K562 (cell line): ENCODE data around the gene TPK1. TPM values are rescaled to one million over a fixed set of nuclear protein-coding genes. Genes with fewer than 3 reads are reported as not detected.

Experiments used
- ATAC-seq: fragments of 200-7000 bp; cut with Tn5 transposase; 3 replicates; pipeline ENCODE4 v1.9.1; 2020; ENCODE audit warnings: moderate library complexity
- BruUV-seq: library from RNA; stranded (reverse); fragments of 400-500 nt; replicated peaks from 2 replicates; lab custom pipeline; 2021; lab: Mats Ljungman, UMichigan
- CTCF ChIA-PET: fragments of 300-600 bp; formaldehyde crosslinking; extraction: SDS; loops from one replicate; lab custom pipeline; 2021; ENCODE audit warnings: low intra/inter-chr PET ratio; lab: Yijun Ruan, JAX
- POLR2A ChIA-PET: fragments of 300-600, 350-650 bp; sonication (Branson Sonifier 250); formaldehyde crosslinking; extraction: SDS; loops from one replicate; lab custom pipeline; 2021; ENCODE audit warnings: antibody characterized with exemption, inconsistent platforms; lab: Yijun Ruan, JAX
- DNase-seq, 4 experiments: peaks; one replicate each; pipeline versions ENCODE4 v3.0.0 to v3.0.0-alpha.2; 2011 to 2018; ENCODE audit warnings: low spot score in 3 of 4, mixed read lengths in 3 of 4; ENCODE audit errors: extremely low read depth in 1 of 4
- FAIRE-seq: peaks from 2 replicates; lab custom pipeline; 2011; peaks lifted over from hg19 to GRCh38; lab: Jason Lieb, UNC
- H2AFZ ChIP-seq: 2 replicates; pipeline ENCODE4 v1.6.0; 2011; ENCODE audit warnings: low read depth, low read length, control low read depth, inconsistent platforms
- H3K27ac ChIP-seq: fragments of 200-600 bp; 3 replicates; pipeline ENCODE4 v1.8.0; 2011; ENCODE audit warnings: low read depth, mild to moderate bottlenecking, control low read depth, inconsistent platforms, low read length, moderate library complexity, mixed read lengths; ENCODE audit errors: extremely low read depth
- H3K27me3 ChIP-seq, 2 experiments: fragments of 300-600 bp in 1 of 2; 2 replicates in 1 of 2; 3 replicates in 1 of 2; pipeline versions ENCODE4 v1.6.0 to v1.8.0; 2011; ENCODE audit warnings: inconsistent platforms in 2 of 2, low read length in 2 of 2, mild to moderate bottlenecking in 1 of 2, mixed read lengths in 1 of 2, moderate library complexity in 1 of 2; ENCODE audit not compliant: control insufficient read depth in 2 of 2, insufficient read depth in 2 of 2
- H3K36me3 ChIP-seq: fragments of 300-600 bp; 3 replicates; pipeline ENCODE4 v1.8.0; 2011; ENCODE audit warnings: mild to moderate bottlenecking, low read length, inconsistent platforms; ENCODE audit not compliant: control insufficient read depth, insufficient read depth
- H3K4me1 ChIP-seq, 2 experiments: fragments of 200-600 bp in 1 of 2; replicated peaks in 1 of 2; 2 replicates in 1 of 2; 3 replicates in 1 of 2; pipeline versions ENCODE4 v1.5.1 to v1.8.0; 2011; ENCODE audit warnings: inconsistent platforms in 2 of 2, low read length in 2 of 2, mild to moderate bottlenecking in 1 of 2, mixed read lengths in 1 of 2, moderate library complexity in 1 of 2; ENCODE audit not compliant: control insufficient read depth in 2 of 2, insufficient read depth in 2 of 2
- H3K4me2 ChIP-seq: 2 replicates; pipeline ENCODE4 v1.6.1; 2011; ENCODE audit warnings: low read length, control low read depth, inconsistent platforms, mixed read lengths; ENCODE audit not compliant: insufficient read depth
- H3K4me3 ChIP-seq: fragments of 200-600 bp; sonication (generic), shearing (Covaris generic); 2 replicates; pipeline ENCODE4 v1.5.1; 2016; ENCODE audit warnings: control low read depth, inconsistent platforms
- H3K79me2 ChIP-seq: fragments of 200-600 bp; 3 replicates; pipeline ENCODE4 v1.8.0; 2011; ENCODE audit warnings: low read length, inconsistent platforms; ENCODE audit not compliant: control insufficient read depth, insufficient read depth
- H3K9ac ChIP-seq, 2 experiments: 2 replicates each; pipeline versions ENCODE4 v1.6.0 to v1.6.1; 2011; ENCODE audit warnings: low read depth in 2 of 2, low read length in 2 of 2, control low read depth in 1 of 2, inconsistent platforms in 1 of 2, mild to moderate bottlenecking in 1 of 2, mixed read lengths in 1 of 2; ENCODE audit not compliant: insufficient read depth in 1 of 2
- H3K9me1 ChIP-seq: one replicate; pipeline ENCODE4 v1.6.0; 2011; ENCODE audit warnings: inconsistent platforms, mild to moderate bottlenecking, low read length, moderate library complexity; ENCODE audit not compliant: control insufficient read depth, insufficient read depth
- H3K9me3 ChIP-seq: replicated peaks from 2 replicates; pipeline ENCODE4 v1.5.1; 2011; ENCODE audit warnings: low read depth, low read length, inconsistent platforms; ENCODE audit not compliant: control insufficient read depth, insufficient read depth
- H4K20me1 ChIP-seq: replicated peaks from 2 replicates; pipeline ENCODE4 v1.6.1; 2011; ENCODE audit warnings: low read length, inconsistent platforms, mixed read lengths; ENCODE audit not compliant: control insufficient read depth, insufficient read depth
- BHLHE40 ChIP-seq: IDR thresholded peaks from 2 replicates; pipeline ENCODE4 v1.6.1; 2011; ENCODE audit warnings: low read length, improper control_type of control experiment
- FOXK2 ChIP-seq, 2 experiments: fragments of 450-650 bp; IDR thresholded peaks in 1 of 2; conservative IDR thresholded peaks in 1 of 2; 2 replicates each; pipeline ENCODE4 v1.6.1; 2016; ENCODE audit warnings: low read depth in 2 of 2, mild to moderate bottlenecking in 1 of 2
- ILK ChIP-seq: fragments of 450-650 bp; IDR thresholded peaks from 2 replicates; pipeline ENCODE4 v1.6.1; 2016; ENCODE audit warnings: missing genetic modification characterization, low read depth, mild to moderate bottlenecking, missing compliant biosample characterization, moderate library complexity, borderline replicate concordance
- MYBL2 ChIP-seq, 2 experiments: fragments of 450-650 bp in 1 of 2; sonication (generic) in 1 of 2; formaldehyde crosslinking in 1 of 2; IDR thresholded peaks; 2 replicates each; pipeline versions ENCODE4 v1.6.1 to v1.8.1; 2017 to 2022; ENCODE audit warnings: borderline replicate concordance in 1 of 2, inconsistent platforms in 1 of 2, low read depth in 1 of 2, mild to moderate bottlenecking in 1 of 2, missing genetic modification reagents in 1 of 2, moderate library complexity in 1 of 2
- POLR2A ChIP-seq: fragments of 450-650 bp; conservative IDR thresholded peaks from 2 replicates; pipeline ENCODE4 v1.6.1; 2016
- POLR3A ChIP-seq: IDR thresholded peaks from 2 replicates; pipeline ENCODE4 v1.6.1; 2011; ENCODE audit warnings: borderline replicate concordance, mild to moderate bottlenecking, moderate library complexity; ENCODE audit not compliant: insufficient read length, insufficient read depth; ENCODE audit errors: extremely low read depth
- RBM15 ChIP-seq: fragments of 200-400 bp; formaldehyde crosslinking; IDR thresholded peaks from 2 replicates; pipeline ENCODE4 v1.6.1; 2018; ENCODE audit warnings: mild to moderate bottlenecking, low read length, moderate library complexity; ENCODE audit not compliant: insufficient read depth
- RFX7 ChIP-seq: fragments of 250-450 bp; sonication (Bioruptor Pico); IDR thresholded peaks from 2 replicates; pipeline ENCODE4 v1.5.1; 2021; ENCODE audit warnings: mild to moderate bottlenecking
- SIX5 ChIP-seq, 2 experiments: IDR thresholded peaks; 2 replicates each; pipeline ENCODE4 v1.6.1; 2011; ENCODE audit warnings: low read length in 2 of 2, borderline replicate concordance in 1 of 2, low read depth in 1 of 2, mild to moderate bottlenecking in 1 of 2, moderate library complexity in 1 of 2; ENCODE audit not compliant: insufficient read depth in 1 of 2
- ZBTB7A ChIP-seq: IDR thresholded peaks from 2 replicates; pipeline ENCODE4 v1.6.1; 2011; ENCODE audit warnings: low read depth, mild to moderate bottlenecking, low read length, moderate library complexity, borderline replicate concordance; ENCODE audit not compliant: control insufficient read depth
- ZC3H11A ChIP-seq: IDR thresholded peaks from 2 replicates; pipeline ENCODE4 v1.6.1; 2012; ENCODE audit warnings: low read depth, low read length, improper control_type of control experiment
- ZC3H4 ChIP-seq: sonication (generic); formaldehyde crosslinking; IDR thresholded peaks from 2 replicates; pipeline ENCODE4 v1.9.0; 2021; ENCODE audit warnings: missing genetic modification reagents, borderline replicate concordance
- ZNF165 ChIP-seq: fragments of 250-450 bp; sonication (Bioruptor Pico); IDR thresholded peaks from 2 replicates; pipeline ENCODE4 v1.4.0; 2020; ENCODE audit warnings: borderline replicate concordance
- ZNF717 ChIP-seq: fragments of 250-450 bp; sonication (Bioruptor Pico); IDR thresholded peaks from 2 replicates; pipeline ENCODE4 v1.5.0; 2021
- WGBS: fragments of 100-300 bp; shearing (Covaris generic); methylation state at CpG from one replicate; pipeline ENCODE4 v1.1.6; 2016; ENCODE audit warnings: low coverage, mixed read lengths; ENCODE audit not compliant: insufficient coverage; ENCODE audit errors: missing lambda C conversion rate; 5-methylcytosine and 5-hydroxymethylcytosine counted together
- in situ Hi-C: fragments of 300-500 bp; cut with MboI; formaldehyde crosslinking; loops from 4 replicates; pipeline ENCODE4 v1.15.0; 2018; ENCODE audit warnings: inconsistent platforms, mixed read lengths
- intact Hi-C: fragments of 100-400 bp; cut with micrococcal nuclease; formaldehyde crosslinking; loops from 2 replicates; pipeline ENCODE4 v1.14.2; 2022
- polyA plus RNA-seq, 8 experiments: library from polyadenylated mRNA; depleted of rRNA in 4 of 8; stranded (reverse) in 5 of 8; unstranded in 3 of 8; fragments of >200 nt; fragmentation: Nextera tagmentation in 2 of 8; fragmentation: Illumina TruSeq in 1 of 8; extraction: Ambion mirVana in 2 of 8; extraction: Trizol in 1 of 8; gene quantifications; 2 replicates each; pipeline versions ENCODE4 v1.2.1 to v1.2.3, GENCODE V29; 2011 to 2014; ENCODE audit warnings: inconsistent platforms in 1 of 8, missing spikeins in 1 of 8
- total RNA-seq, 7 experiments: library from RNA; depleted of rRNA in 6 of 7; stranded (reverse); fragments of >200 nt in 6 of 7; fragmentation: Illumina TruSeq in 2 of 7; extraction: Trizol in 2 of 7; gene quantifications; 2 replicates each; pipeline versions ENCODE4 v1.2.1 to v1.2.3, GENCODE V29; 2011 to 2021; ENCODE audit warnings: low replicate concordance in 1 of 7
- TF ChIP-seq, protein P1 (sequence below): fragments of 450-650 bp; IDR thresholded peaks from 2 replicates; pipeline ENCODE4 v1.6.1; 2016
- TF ChIP-seq, protein P2 (sequence below), 2 experiments: fragments of 250-450 bp in 1 of 2; fragments of 450-650 bp in 1 of 2; sonication (Bioruptor Pico) in 1 of 2; IDR thresholded peaks; 2 replicates each; pipeline versions ENCODE4 v1.6.1 to v1.8.0; 2016 to 2021; ENCODE audit warnings: mild to moderate bottlenecking in 2 of 2, moderate library complexity in 2 of 2, missing compliant biosample characterization in 1 of 2, missing genetic modification characterization in 1 of 2

TPK1 gene
- total and polyA plus RNA-seq, 9 of the 15 experiments (the other 6 are each of a cell fraction or from before 2014, with no cell fraction given): 5.1 to 16.2 (median 9.2) TPM

DNA sequence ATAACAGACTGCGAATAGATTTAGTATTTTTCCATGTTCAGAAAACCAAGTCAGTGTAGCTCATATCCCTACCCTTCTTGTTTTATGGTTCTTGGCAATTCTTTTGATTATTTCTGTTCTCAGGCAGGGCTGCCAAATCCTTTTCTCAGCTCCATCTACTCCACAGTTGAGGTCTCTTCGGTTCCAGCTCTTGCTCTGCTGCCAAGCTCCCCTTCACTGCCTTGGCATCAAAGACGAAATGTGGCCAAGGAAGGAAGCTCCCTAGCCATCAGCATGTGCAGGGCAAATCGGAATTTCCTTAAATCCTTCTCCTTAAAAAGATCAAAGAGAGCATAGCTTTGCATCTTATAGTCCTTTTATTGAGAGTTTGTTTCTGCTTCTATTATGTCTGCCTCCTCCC is 315.9 kb downstream of the TPK1 start:
- in situ Hi-C loops: no loop called here
- under 1% methylated on average over 4 of the region's 4 CpGs for WGBS
- Histone ChIP-seq H3K27me3 (no peaks in the 10 kb centered on the region), H2AFZ (no peak overlapping the region), H3K4me3 (no peak overlapping the region), H3K36me3 (no peaks in the 10 kb centered on the region), H3K9me1 (no peaks in the 10 kb centered on the region), H3K79me2 (no peaks in the 10 kb centered on the region), H3K4me1 (no peaks in the 10 kb centered on the region)
- ATAC-seq (no peak), DNase-seq (no peak), FAIRE-seq (no peak)
- ChIA-PET POLR2A (no interaction called here), CTCF (no interaction called here)
- intact Hi-C loops: no loop called here
- BruUV-seq: no TSS peak
- TF ChIP-seq ILK (tag): no peak
- TF ChIP-seq ZC3H11A: no peak
- TF ChIP-seq MYBL2 (IDR thresholded peaks at IDR 0.05; ENCODE audit: low read depth): no peak
- TF ChIP-seq MYBL2 (CRISPR knock-in tag; IDR thresholded peaks at IDR 0.05; ENCODE audit: borderline replicate concordance): no peak
- no peak for TF ChIP-seq POLR2A
- TF ChIP-seq RBM15: no peak
- TF ChIP-seq, all 486 proteins: peak for 0
- Histone ChIP-seq H3K9ac (no peak overlapping the region), H3K27ac (no peak overlapping the region), H3K4me2 (no peak overlapping the region), H3K9me3 (0 out of 2 replicates have a peak, but pooled peaks cover 2% of the 10 kb centered on the region), H4K20me1 (no peaks in the 10 kb centered on the region)

DNA sequence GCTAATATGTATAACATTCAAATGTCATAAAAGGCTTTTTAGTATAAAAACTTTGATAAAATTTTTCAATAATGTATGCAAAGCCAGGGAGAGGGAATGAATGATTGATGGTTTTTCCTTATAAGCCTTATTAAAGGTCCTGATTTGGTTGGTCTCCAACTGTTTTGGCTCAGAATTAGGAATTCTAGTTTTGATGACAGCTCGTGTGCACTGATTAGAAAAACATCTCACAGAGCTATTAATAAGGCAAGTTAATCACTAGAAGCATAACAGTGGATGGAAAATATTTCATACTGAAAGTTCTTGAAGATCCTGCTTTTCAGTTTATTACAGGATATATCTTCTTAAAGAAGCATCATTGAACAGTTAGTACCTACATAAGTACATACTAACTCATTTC is 317.5 kb downstream of the TPK1 start:
- H3K27me3 ChIP-seq: no peaks in the 10 kb centered on the region
- H3K4me2 ChIP-seq: no peak overlapping the region
- no peak overlapping the region for H3K27ac ChIP-seq
- BruUV-seq: no TSS peak
- ATAC-seq (no peak), FAIRE-seq (no peak), DNase-seq (no peak)
- 0 out of 2 replicates have a peak, but pooled peaks cover 2% of the 10 kb centered on the region for H3K9me3 ChIP-seq
- H3K4me3 ChIP-seq: no peak overlapping the region
- POLR2A ChIA-PET: no interaction called here
- CTCF ChIA-PET: no interaction called here
- H3K79me2 ChIP-seq: no peaks in the 10 kb centered on the region
- no peaks in the 10 kb centered on the region for H3K9me1 ChIP-seq
- no peaks in the 10 kb centered on the region for H3K4me1 ChIP-seq
- H2AFZ ChIP-seq: no peak overlapping the region
- in situ Hi-C loops: no loop called here
- H4K20me1 ChIP-seq: no peaks in the 10 kb centered on the region
- no peak overlapping the region for H3K9ac ChIP-seq
- H3K36me3 ChIP-seq: no peaks in the 10 kb centered on the region
- intact Hi-C loops: no loop called here
- 0% methylated on average over 1 of the region's 1 CpG for WGBS
- TF ChIP-seq RFX7 (CRISPR knock-in tag) (no peak), ZC3H4 (CRISPR knock-in tag) (no peak), BHLHE40 (no peak), FOXK2 (conservative IDR thresholded peaks at IDR 0.05 in 1 of 2, IDR thresholded peaks at IDR 0.05 in 1 of 2; ENCODE audit: low read depth in 2 of 2) (no peak), SIX5 (IDR thresholded peaks at IDR 0.05; ENCODE audit: borderline replicate concordance in 1 of 2, insufficient read depth in 1 of 2, low read depth in 1 of 2, low read length in 2 of 2) (no peak), ZNF717 (CRISPR knock-in tag) (no peak), ZBTB7A (no peak), ZNF165 (CRISPR knock-in tag) (no peak), POLR3A (no peak)
- TF ChIP-seq, protein P1, sequence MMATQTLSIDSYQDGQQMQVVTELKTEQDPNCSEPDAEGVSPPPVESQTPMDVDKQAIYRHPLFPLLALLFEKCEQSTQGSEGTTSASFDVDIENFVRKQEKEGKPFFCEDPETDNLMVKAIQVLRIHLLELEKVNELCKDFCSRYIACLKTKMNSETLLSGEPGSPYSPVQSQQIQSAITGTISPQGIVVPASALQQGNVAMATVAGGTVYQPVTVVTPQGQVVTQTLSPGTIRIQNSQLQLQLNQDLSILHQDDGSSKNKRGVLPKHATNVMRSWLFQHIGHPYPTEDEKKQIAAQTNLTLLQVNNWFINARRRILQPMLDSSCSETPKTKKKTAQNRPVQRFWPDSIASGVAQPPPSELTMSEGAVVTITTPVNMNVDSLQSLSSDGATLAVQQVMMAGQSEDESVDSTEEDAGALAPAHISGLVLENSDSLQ: no peak
- TF ChIP-seq, protein P2, sequence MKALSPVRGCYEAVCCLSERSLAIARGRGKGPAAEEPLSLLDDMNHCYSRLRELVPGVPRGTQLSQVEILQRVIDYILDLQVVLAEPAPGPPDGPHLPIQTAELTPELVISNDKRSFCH (CRISPR knock-in tag; IDR thresholded peaks at IDR 0.05): no peak
- TF ChIP-seq, protein P2 (tag; IDR thresholded peaks at IDR 0.05): no peak
